ENCODE results near the gene GAPVD1. TPM values are rescaled to one million over a fixed set of nuclear protein-coding genes. Genes with fewer than 3 reads are reported as not detected.

GAPVD1 gene
- total RNA-seq, 3 donors from 2014 or later: 49.3 to 77.0 (median 72.7) TPM

- Histone ChIP-seq H3K36me3 (no peaks in the 10 kb centered on the region), H3K27me3 (peaks cover 0 to 12% of the 10 kb centered on the region in 2 donors), H3K9me3 (no peaks in the 10 kb centered on the region), H3K4me3 (peak overlapping the region; percentile 7 to 42 (median 37)), H3K27ac (no peak overlapping the region), H3K4me1 (no peaks in the 10 kb centered on the region)
- DNase-seq (ENCODE audit: low spot score in 2 of 2): peak; percentile 28 to 67
- peak in 1 of 3 donors; percentile 12 for TF ChIP-seq POLR2AphosphoS5 (IDR thresholded peaks at IDR 0.05)
- TF ChIP-seq POLR2A (IDR thresholded peaks at IDR 0.05): no peak
- peak; percentile 58 to 87 (median 76) for TF ChIP-seq CTCF (IDR thresholded peaks at IDR 0.05)
- intact Hi-C loops (cut with DNase I; ENCODE audit: low total_unique reads): no loop called here
Measured at GRCh38 chr9:125374443-125375309, 113.0 kb downstream of the GAPVD1 start.

- intact Hi-C loops (cut with DNase I; ENCODE audit: low total_unique reads): no loop called here
- no peak for TF ChIP-seq CTCF (IDR thresholded peaks at IDR 0.05)
- no peak for TF ChIP-seq POLR2AphosphoS5 (IDR thresholded peaks at IDR 0.05)
- TF ChIP-seq POLR2A (IDR thresholded peaks at IDR 0.05): no peak
- no peak overlapping the region for H3K4me3 ChIP-seq
- H3K27me3 ChIP-seq: peaks cover 0 to 12% of the 10 kb centered on the region in 2 donors
- DNase-seq (ENCODE audit: low spot score in 2 of 2): no peak
- H3K36me3 ChIP-seq: no peaks in the 10 kb centered on the region
- H3K27ac ChIP-seq: no peak overlapping the region
- H3K9me3 ChIP-seq: no peaks in the 10 kb centered on the region
- H3K4me1 ChIP-seq: no peaks in the 10 kb centered on the region
Measured at GRCh38 chr9:125375820-125376219, 114.2 kb downstream of the GAPVD1 start.

- H3K9me3 ChIP-seq: no peaks in the 10 kb centered on the region
- no peak overlapping the region for H3K27ac ChIP-seq
- intact Hi-C loops (cut with DNase I; ENCODE audit: low total_unique reads): no loop called here
- peaks cover 0 to 12% of the 10 kb centered on the region in 2 donors for H3K27me3 ChIP-seq
- H3K36me3 ChIP-seq: no peaks in the 10 kb centered on the region
- H3K4me1 ChIP-seq: no peaks in the 10 kb centered on the region
- no peak for DNase-seq (ENCODE audit: low spot score in 2 of 2)
- no peak for TF ChIP-seq CTCF (IDR thresholded peaks at IDR 0.05)
- TF ChIP-seq POLR2AphosphoS5 (IDR thresholded peaks at IDR 0.05): no peak
- TF ChIP-seq POLR2A (IDR thresholded peaks at IDR 0.05): no peak
- H3K4me3 ChIP-seq: no peak overlapping the region
Measured at GRCh38 chr9:125376261-125377226, 114.9 kb downstream of the GAPVD1 start.

GRCh38 chr9:125377584-125378250 lies 116.1 kb downstream of the GAPVD1 start:
- Histone ChIP-seq H3K4me3 (no peak overlapping the region), H3K27me3 (peaks cover 0 to 12% of the 10 kb centered on the region in 2 donors), H3K9me3 (no peaks in the 10 kb centered on the region), H3K4me1 (no peaks in the 10 kb centered on the region), H3K36me3 (no peaks in the 10 kb centered on the region), H3K27ac (no peak overlapping the region)
- no peak for DNase-seq (ENCODE audit: low spot score in 2 of 2)
- no peak for TF ChIP-seq POLR2AphosphoS5 (IDR thresholded peaks at IDR 0.05)
- TF ChIP-seq POLR2A (IDR thresholded peaks at IDR 0.05): no peak
- TF ChIP-seq CTCF (IDR thresholded peaks at IDR 0.05): no peak
- intact Hi-C loops (cut with DNase I; ENCODE audit: low total_unique reads): no loop called here

All from breast epithelium (tissue), 4 donors.